ENCODE results near the gene MAD2L1BP.

Gene MAD2L1BP

GRCh38 chr6:43683708-43684455 is 48.2 kb downstream of the MAD2L1BP start:
- DNase-seq = no peak

- DNase-seq = no peak
These were observed 51.4 kb downstream of the MAD2L1BP start for GRCh38 chr6:43687079-43687436.

- DNase-seq = peak; percentile 32
These were observed 52.1 kb downstream of the MAD2L1BP start, which contains the start of gene MRPS18A for GRCh38 chr6:43687437-43688347. Gene MRPS18A, minus strand, starts transcription at chr6:43687791. Its CDS starts 12 bp downstream, at chr6:43687779.

GRCh38 chr6:43689421-43689820 is 53.8 kb downstream of the MAD2L1BP start:
- DNase-seq = no peak

Measured in KG1 (cell line).